GM18502 (cell line): ENCODE measurements around the gene CUX1.
A peak's percentile ranks its signal among the peaks of the same experiment; 100 is the strongest.
"Not testable (repeated sequence)": the region's sequence is repeated elsewhere in the genome, so short reads cannot be mapped to it uniquely, and the experiment has no call there.

Source experiments
- ATAC-seq: cut with Tn5 transposase; IDR thresholded peaks from one replicate; pipeline ENCODE4 v1.9.1; 2021; ENCODE audit warnings: mild to moderate bottlenecking; ENCODE audit not compliant: unreplicated experiment, poor library complexity

Gene CUX1

GRCh38 chr7:101989101-101989500 lies 171.7 kb downstream of the CUX1 start:
- ATAC-seq = no peak

GRCh38 chr7:101990811-101991418 lies 173.5 kb downstream of the CUX1 start:
- ATAC-seq = peak; percentile 88

GRCh38 chr7:101991860-101992259 lies 174.4 kb downstream of the CUX1 start:
- no peak for ATAC-seq

GRCh38 chr7:101993311-101993710 lies 175.9 kb downstream of the CUX1 start:
- ATAC-seq = no peak

GRCh38 chr7:101995121-101995520 lies 177.7 kb downstream of the CUX1 start:
- no peak for ATAC-seq

GRCh38 chr7:101996131-101996691 lies 178.8 kb downstream of the CUX1 start:
- ATAC-seq = no peak

GRCh38 chr7:101996876-101997275 lies 179.4 kb downstream of the CUX1 start:
- no peak for ATAC-seq

- ATAC-seq = no peak
These were observed 180.8 kb downstream of the CUX1 start for GRCh38 chr7:101998029-101998905.

GRCh38 chr7:101998906-101999240 lies 181.4 kb downstream of the CUX1 start:
- ATAC-seq = no peak

GRCh38 chr7:101999393-101999792 lies 182.0 kb downstream of the CUX1 start:
- ATAC-seq = no peak

GRCh38 chr7:102000123-102000522 lies 182.7 kb downstream of the CUX1 start:
- no peak for ATAC-seq

- ATAC-seq = no peak
These were observed 186.8 kb downstream of the CUX1 start for GRCh38 chr7:102004229-102004628.

- ATAC-seq = no peak
These were observed 187.4 kb downstream of the CUX1 start for GRCh38 chr7:102004848-102005247.

GRCh38 chr7:102005933-102006480 lies 188.6 kb downstream of the CUX1 start:
- ATAC-seq = no peak

- ATAC-seq = no peak
These were observed 189.3 kb downstream of the CUX1 start for GRCh38 chr7:102006695-102007094.

GRCh38 chr7:102008535-102009262 lies 191.3 kb downstream of the CUX1 start:
- no peak for ATAC-seq

GRCh38 chr7:102009628-102010027 lies 192.2 kb downstream of the CUX1 start:
- no peak for ATAC-seq

GRCh38 chr7:102012112-102012830 lies 194.8 kb downstream of the CUX1 start:
- ATAC-seq = not testable (repeated sequence)

- ATAC-seq = no peak
These were observed 195.6 kb downstream of the CUX1 start for GRCh38 chr7:102012941-102013461.

GRCh38 chr7:102018876-102019275 lies 201.4 kb downstream of the CUX1 start:
- no peak for ATAC-seq
